NCI-H146 treated with DMSO at 0.1 percent for 48 hours (cell line): ENCODE results near the gene CDC42.

Source experiments
- DNase-seq: peaks from one replicate; lab custom pipeline; 2025; ENCODE audit not compliant: unreplicated experiment; lab: John Stamatoyannopoulos, UW

CDC42 gene

GRCh38 chr1:22107126-22107525, 54.6 kb downstream of the CDC42 start:
- DNase-seq: no peak

- DNase-seq: no peak
Measured at GRCh38 chr1:22108339-22109105, 56.0 kb downstream of the CDC42 start.

GRCh38 chr1:22110016-22110415, 57.5 kb downstream of the CDC42 start:
- DNase-seq: no peak

- DNase-seq: no peak
Measured at GRCh38 chr1:22111115-22111514, 58.6 kb downstream of the CDC42 start.

GRCh38 chr1:22111620-22112019, 59.1 kb downstream of the CDC42 start:
- no peak for DNase-seq

GRCh38 chr1:22112554-22112953, 60.0 kb downstream of the CDC42 start:
- no peak for DNase-seq

- no peak for DNase-seq
Measured at GRCh38 chr1:22114083-22115012, 61.8 kb downstream of the CDC42 start.

- no peak for DNase-seq
Measured at GRCh38 chr1:22115286-22115685, 62.8 kb downstream of the CDC42 start.

- DNase-seq: no peak
Measured at GRCh38 chr1:22117238-22117637, 64.7 kb downstream of the CDC42 start.

GRCh38 chr1:22117851-22118250, 65.3 kb downstream of the CDC42 start:
- no peak for DNase-seq

GRCh38 chr1:22118291-22118992, 65.9 kb downstream of the CDC42 start:
- no peak for DNase-seq

- no peak for DNase-seq
Measured at GRCh38 chr1:22119626-22120468, 67.3 kb downstream of the CDC42 start.

GRCh38 chr1:22120469-22120790, 67.9 kb downstream of the CDC42 start:
- DNase-seq: no peak

GRCh38 chr1:22121421-22121911, 69.0 kb downstream of the CDC42 start:
- DNase-seq: peak; percentile 74

- no peak for DNase-seq
Measured at GRCh38 chr1:22122273-22123070, 70.0 kb downstream of the CDC42 start.

GRCh38 chr1:22123071-22123390, 70.5 kb downstream of the CDC42 start:
- DNase-seq: no peak

- DNase-seq: no peak
Measured at GRCh38 chr1:22123901-22124404, 71.4 kb downstream of the CDC42 start.

GRCh38 chr1:22124592-22125229, 72.2 kb downstream of the CDC42 start:
- no peak for DNase-seq

- DNase-seq: no peak
Measured at GRCh38 chr1:22126531-22126930, 74.0 kb downstream of the CDC42 start.
